Measurements from ENCODE around the gene ASXL2.
"Not testable (repeated sequence)": the region's sequence is repeated elsewhere in the genome, so short reads cannot be mapped to it uniquely, and the experiment has no call there.

ASXL2 gene

GRCh38 chr2:25735835-25736234 is 142.5 kb downstream of the ASXL2 start:
- DNase-seq (ENCODE audit: low read depth), result no peak

DNA sequence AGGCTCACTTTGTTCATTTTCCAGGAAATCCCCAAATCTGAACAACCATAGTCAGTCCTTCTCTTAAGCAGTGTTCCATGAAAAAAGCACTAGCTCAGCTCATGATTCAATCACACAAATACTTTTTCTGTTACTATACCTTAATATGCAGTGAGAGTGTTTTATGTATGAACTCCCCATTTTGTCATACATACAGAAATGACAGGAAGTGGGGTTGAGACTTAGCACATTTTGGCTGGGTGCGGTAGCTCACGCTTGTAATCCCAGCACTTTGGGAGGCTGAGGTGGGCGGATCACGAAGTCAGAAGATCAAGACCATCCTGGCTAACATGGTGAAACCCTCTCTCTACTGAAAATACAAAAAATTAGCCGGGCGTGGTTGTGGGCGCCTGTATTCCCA is 149.7 kb downstream of the ASXL2 start:
- no peak for DNase-seq (ENCODE audit: low read depth)

DNA sequence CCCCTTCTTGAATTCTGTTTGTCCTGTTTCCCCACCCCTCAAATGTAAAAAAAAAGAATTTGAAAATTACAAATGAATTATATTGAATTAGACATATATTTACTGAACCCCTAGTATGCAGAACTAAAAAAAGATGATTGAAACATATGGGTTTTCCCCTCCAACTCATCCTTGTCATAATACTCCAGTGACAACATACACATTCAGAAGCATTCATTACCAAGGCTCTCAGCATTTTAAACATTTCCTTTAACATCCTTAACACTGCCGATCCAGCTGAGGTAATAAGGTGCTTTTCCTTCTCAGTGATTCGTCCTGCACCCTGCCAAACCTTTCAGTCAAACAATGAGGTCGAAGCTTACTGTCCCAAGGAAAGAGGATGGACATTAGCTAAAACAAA is 151.8 kb downstream of the ASXL2 start:
- no peak for DNase-seq (ENCODE audit: low read depth)

DNA sequence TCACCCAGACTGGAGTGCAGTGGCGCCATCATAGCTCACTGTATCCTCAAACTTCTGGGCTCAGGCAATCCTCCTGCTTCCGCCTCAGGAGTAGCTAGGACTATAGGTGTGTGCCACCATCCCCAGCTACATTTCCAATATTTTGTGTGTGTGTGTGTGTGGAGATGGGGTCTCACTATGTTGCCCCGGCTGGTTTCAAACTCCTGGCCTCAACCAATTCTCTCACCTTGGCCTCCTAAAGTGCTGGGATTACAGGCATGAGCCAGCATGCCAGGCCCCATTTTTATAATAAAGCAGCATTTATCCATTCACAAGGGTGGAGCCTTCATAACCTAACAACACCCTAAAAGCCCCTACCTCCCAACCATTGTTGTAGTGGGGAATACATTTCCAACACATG is 152.4 kb downstream of the ASXL2 start:
- DNase-seq (ENCODE audit: low read depth), result no peak

GRCh38 chr2:25724756-25725155 is 153.5 kb downstream of the ASXL2 start:
- DNase-seq (ENCODE audit: low read depth), result no peak

DNA sequence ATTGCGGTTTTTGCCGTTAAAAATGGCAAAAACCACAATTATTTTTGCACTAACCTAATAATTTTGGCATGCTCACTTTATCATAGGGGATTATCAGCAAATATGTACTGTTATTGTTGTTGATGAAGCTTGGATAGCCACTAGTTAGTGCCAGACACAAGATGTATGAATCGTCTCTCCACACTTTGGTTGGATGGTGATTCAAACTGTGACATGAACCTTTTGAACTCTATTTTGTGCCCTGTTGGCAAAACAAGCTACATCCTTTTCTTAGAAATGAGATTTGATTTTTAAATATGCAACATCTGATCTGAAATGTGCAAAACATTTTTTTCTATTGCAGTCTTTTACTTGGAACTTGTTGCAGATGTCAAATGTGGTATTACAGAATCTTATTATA is 156.1 kb downstream of the ASXL2 start:
- DNase-seq (ENCODE audit: low read depth), result no peak

DNA sequence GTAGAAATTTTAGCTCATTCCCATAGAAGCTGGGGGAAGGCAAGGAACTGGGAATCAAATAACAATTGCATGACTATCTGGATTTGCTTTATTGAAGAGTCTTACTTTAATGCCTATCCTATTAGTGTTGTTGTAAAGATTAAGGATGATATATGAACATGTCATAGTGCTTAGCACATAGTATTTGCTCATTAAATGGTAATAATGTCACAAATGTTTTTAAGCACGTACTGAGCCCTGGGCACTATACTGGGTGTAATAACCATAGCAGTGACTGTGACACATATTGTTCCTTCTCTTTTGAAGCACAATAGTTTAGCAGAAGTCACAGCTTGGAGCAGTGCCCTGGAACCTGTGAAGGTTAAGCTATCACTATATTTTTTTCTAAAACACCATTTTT is 157.7 kb downstream of the ASXL2 start:
- no peak for DNase-seq (ENCODE audit: low read depth)

DNA sequence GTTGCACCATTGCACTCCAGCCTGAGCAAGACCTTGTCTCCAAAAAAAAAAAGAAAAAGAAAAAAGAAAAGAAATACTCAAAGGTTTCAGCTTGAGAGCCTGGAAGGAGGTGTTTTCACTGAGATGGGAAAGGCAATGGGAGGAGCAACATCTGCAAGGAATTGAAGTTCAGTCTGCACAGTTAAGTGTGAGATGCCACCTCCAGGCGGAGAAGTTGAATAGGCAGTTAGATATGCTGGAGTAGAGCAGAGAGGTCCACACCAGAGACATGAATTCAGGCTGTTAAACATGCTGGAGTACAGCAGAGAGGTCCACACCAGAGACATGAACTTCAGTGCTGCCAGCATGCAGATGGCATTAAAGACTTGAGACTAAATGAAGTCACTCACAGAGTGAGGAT is 163.5 kb downstream of the ASXL2 start:
- DNase-seq (ENCODE audit: low read depth), result no peak

DNA sequence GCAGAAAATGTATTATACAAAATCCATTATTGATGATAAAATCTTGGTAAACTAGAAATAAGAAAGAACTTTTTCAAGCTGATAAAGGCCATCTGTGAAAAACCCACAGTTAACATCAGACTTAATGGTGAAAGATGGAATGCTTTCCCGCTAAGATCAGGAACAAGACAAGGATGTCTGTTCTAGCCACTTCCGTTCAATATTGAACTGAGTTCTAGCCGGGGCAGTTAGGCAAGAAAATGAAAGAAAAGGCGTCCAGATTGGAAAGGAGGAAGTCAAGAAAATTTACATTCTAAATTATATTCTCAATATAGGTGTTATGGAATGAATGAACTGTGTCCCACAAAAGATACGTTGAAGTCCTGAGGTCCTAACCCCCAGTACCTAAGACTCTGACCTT is 165.8 kb downstream of the ASXL2 start:
- no peak for DNase-seq (ENCODE audit: low read depth)

- no peak for DNase-seq (ENCODE audit: low read depth)
These were observed 166.5 kb downstream of the ASXL2 start for GRCh38 chr2:25711675-25712354.

GRCh38 chr2:25710750-25711149 is 167.5 kb downstream of the ASXL2 start:
- no peak for DNase-seq (ENCODE audit: low read depth)

- DNase-seq (ENCODE audit: low read depth), result no peak
These were observed 168.9 kb downstream of the ASXL2 start for GRCh38 chr2:25709349-25709748.

DNA sequence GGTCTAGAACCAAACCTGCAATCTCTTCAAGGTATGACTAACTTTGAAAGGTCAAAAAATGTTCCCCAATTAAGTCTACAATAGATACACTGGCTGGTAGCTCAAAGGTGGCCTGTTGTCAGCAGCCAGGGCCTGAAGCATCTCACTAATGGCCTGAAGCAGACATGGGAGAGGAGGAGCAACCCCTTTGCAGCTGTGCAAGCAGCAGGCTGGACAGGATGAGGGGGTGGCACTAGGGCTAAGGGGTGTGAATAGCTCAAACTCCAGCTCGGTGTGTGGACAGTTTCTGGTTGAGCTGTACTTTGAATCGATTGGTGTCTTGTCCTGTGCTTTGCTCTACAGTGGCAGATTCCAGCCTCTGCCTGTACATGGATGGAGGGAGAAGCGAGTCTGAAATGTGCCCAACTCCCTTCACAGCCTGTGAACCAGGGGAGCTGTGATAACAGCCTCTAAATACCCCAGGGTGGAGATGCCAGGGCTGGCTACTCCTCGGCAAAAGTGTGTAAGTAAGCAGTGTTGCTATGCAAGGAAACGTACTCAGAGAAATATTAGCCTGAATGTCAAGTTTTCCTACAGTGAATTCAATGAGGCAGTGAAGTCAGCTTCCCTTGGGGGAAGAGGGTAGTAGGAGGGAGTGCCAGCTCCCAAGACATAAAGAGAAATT is 170.2 kb downstream of the ASXL2 start:
- DNase-seq (ENCODE audit: low read depth), result no peak

DNA sequence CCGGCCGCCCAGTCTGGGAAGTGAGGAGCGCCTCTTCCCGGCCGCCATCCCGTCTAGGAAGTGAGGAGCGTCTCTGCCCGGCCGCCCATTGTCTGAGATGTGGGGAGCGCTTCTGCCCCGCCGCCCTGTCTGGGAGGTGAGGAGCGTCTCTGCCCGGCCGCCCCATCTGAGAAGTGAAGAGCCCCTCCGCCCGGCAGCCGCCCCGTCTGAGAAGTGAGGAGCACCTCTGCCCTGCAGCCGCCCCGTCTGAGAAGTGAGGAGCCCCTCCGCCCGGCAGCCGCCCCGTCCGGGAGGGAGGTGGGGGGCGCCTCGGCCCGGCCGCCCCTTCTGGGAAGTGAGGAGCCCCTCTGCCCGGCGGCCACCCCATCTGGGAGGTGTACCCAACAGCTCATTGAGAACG is 172.7 kb downstream of the ASXL2 start:
- DNase-seq (ENCODE audit: low read depth), result not testable (repeated sequence)

GRCh38 chr2:25701801-25702200 is 176.5 kb downstream of the ASXL2 start:
- no peak for DNase-seq (ENCODE audit: low read depth)

- DNase-seq (ENCODE audit: low read depth), result peak; percentile 60
These were observed 178.0 kb downstream of the ASXL2 start for GRCh38 chr2:25700221-25700660.

GRCh38 chr2:25699216-25699615 is 179.1 kb downstream of the ASXL2 start:
- DNase-seq (ENCODE audit: low read depth), result no peak

DNA sequence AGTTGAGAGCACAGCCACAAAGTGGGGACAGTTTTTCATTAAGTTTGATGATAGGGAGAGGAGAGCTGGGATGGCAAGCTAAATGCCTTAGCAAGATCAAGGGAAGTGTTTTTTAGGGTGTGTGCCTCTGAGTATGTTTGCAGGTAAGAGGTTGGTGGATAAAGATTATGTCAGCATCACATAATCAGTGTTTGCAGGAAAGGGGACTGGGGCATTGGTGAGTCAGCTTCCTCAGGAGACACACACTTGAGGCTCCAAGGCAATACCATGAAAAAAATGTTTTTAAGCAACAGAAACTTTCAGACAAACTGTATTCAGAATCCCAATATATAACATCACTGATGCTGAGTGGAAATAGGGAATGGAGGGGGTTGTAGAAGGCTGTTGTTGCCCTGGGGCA is 179.5 kb downstream of the ASXL2 start:
- no peak for DNase-seq (ENCODE audit: low read depth)

- DNase-seq (ENCODE audit: low read depth), result no peak
These were observed 180.5 kb downstream of the ASXL2 start for GRCh38 chr2:25697559-25698341.

DNA sequence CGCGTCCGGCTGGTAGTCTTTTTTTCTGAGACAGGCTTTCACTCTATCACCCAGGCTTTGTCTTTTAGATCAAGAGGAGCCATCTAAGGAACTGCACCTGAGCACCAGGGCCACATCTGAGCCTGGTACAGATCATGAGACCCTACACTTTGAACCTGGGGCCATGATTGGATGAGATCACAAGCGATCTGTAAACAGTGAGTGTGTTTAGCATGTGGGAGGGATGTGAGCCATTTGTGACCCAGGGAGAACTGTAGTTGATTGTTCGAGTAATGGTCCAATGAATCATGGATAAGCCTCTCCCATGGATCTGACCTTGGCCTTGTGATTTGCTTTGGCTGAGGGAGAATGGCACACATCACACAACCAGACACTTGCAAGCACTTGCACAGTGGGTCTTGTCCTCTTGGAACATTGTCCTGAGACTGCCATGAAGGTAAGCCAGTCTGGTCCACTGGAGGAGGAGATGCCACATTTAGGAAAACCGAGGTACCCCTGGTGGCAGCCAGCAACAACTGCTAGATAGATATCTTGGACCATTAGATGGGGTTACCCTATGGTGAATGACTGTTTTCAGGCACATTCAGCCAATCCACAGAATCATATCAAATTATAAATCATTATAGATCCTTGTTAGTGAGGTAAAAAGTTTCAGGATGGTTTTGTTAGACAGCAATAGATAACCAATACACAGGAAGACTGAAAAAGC is 185.4 kb downstream of the ASXL2 start:
- no peak for DNase-seq (ENCODE audit: low read depth)

DNA sequence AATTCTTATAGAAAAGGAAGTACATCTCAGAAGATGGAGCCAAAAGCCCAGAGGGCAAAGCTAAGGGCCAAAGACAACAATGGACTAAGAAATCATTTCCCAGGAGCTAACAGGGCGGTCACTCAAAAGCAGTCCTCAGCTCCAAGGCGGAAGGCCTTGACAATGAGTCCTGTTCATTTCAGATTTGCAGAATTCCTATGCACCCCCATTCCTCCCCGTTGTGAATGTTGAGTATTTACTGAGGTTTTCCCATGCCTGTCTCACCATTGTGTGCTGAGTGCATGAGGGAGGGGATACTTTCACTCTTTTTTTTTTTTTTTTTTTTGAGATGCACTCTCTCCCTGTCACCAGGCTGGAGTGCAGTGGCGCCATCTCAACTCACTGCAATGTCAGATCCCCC is 186.1 kb downstream of the ASXL2 start:
- no peak for DNase-seq (ENCODE audit: low read depth)

- no peak for DNase-seq (ENCODE audit: low read depth)
These were observed 188.2 kb downstream of the ASXL2 start for GRCh38 chr2:25690058-25690457.

DNA sequence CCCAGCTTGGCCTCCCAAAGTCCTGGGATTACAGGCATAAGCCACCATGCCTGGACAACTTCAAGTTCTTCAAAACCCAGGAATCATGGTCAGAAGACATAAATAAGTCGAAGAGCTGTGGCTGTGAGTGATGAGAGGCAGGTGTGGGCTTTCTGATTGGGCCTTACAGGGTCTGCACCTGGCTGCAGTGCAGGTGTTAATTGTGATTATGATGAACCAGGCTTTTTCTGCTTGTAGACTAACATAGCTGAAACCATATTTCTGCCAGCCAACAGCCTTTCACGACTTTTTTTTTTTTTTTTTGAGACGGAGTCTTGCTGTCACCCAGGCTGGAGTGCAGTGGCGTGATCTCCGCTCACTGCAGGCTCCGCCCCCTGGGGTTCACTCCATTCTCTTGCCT is 190.1 kb downstream of the ASXL2 start:
- DNase-seq (ENCODE audit: low read depth), result no peak

All from HS-5 (cell line).